H1 (cell line): ENCODE measurements around the gene UBE2J1. TPM values are rescaled to one million over a fixed set of nuclear protein-coding genes. Genes with fewer than 3 reads are reported as not detected.
A peak's percentile ranks its signal among the peaks of the same experiment; 100 is the strongest.

Experiments
- CTCF ChIA-PET: fragments of 300-600 bp; sonication (Branson Sonifier 250); formaldehyde crosslinking; loops from one replicate; lab custom pipeline; 2021; ENCODE audit not compliant: partially characterized antibody; lab: Charles Lee
- POLR2A ChIA-PET: fragments of 300-600 bp; sonication (Branson Sonifier 250); formaldehyde crosslinking; loops from one replicate; lab custom pipeline; 2021; ENCODE audit warnings: inconsistent platforms; ENCODE audit not compliant: partially characterized antibody; lab: Charles Lee
- DNase-seq, 2 experiments: peaks; one replicate each; pipeline versions ENCODE4 v3.0.0 to v3.0.0-alpha.2; 2010 to 2022; ENCODE audit warnings: low spot score in 2 of 2, low read depth in 1 of 2, mixed read lengths in 1 of 2
- FAIRE-seq: peaks from 2 replicates; lab custom pipeline; 2011; peaks lifted over from hg19 to GRCh38; lab: Jason Lieb, UNC
- H2AFZ ChIP-seq: 2 replicates; pipeline ENCODE4 v1.8.1; 2012; ENCODE audit warnings: low read length, inconsistent platforms
- H2AK5ac ChIP-seq: 2 replicates; pipeline ENCODE4 v1.6.1; 2013; ENCODE audit warnings: low read depth, low read length
- H2BK120ac ChIP-seq: replicated peaks from 2 replicates; pipeline ENCODE3; 2013; ENCODE audit warnings: low read depth, low read length, inconsistent platforms
- H2BK12ac ChIP-seq: 2 replicates; pipeline ENCODE4 v1.6.1; 2013; ENCODE audit warnings: low read depth, low read length
- H2BK15ac ChIP-seq: 2 replicates; pipeline ENCODE4 v1.6.1; 2013; ENCODE audit warnings: low read length
- H2BK20ac ChIP-seq: 2 replicates; pipeline ENCODE4 v1.6.1; 2013; ENCODE audit warnings: low read length
- H2BK5ac ChIP-seq: 2 replicates; pipeline ENCODE4 v1.6.1; 2013; ENCODE audit warnings: low read depth, low read length
- H3K14ac ChIP-seq: 2 replicates; pipeline ENCODE4 v1.6.1; 2013; ENCODE audit warnings: inconsistent platforms; ENCODE audit not compliant: insufficient read length
- H3K18ac ChIP-seq: 2 replicates; pipeline ENCODE4 v1.6.1; 2013; ENCODE audit warnings: low read length; ENCODE audit errors: extremely low read depth
- H3K23ac ChIP-seq: 2 replicates; pipeline ENCODE4 v1.6.1; 2013; ENCODE audit warnings: inconsistent platforms; ENCODE audit not compliant: insufficient read length
- H3K23me2 ChIP-seq: 2 replicates; pipeline ENCODE4 v1.6.1; 2013; ENCODE audit warnings: low read depth, low read length
- H3K27ac ChIP-seq: 2 replicates; pipeline ENCODE4 v1.6.1; 2011; ENCODE audit warnings: low read depth, low read length, inconsistent platforms
- H3K27me3 ChIP-seq, 4 experiments: replicated peaks in 1 of 4; 1 replicate in 1 of 4; 2 replicates in 3 of 4; pipeline versions ENCODE4 v1.6.1 to v1.8.1; 2011 to 2013; ENCODE audit warnings: low read length in 3 of 4, mild to moderate bottlenecking in 3 of 4, inconsistent platforms in 2 of 4, mixed read lengths in 2 of 4, moderate library complexity in 1 of 4; ENCODE audit not compliant: control insufficient read depth in 3 of 4, insufficient read depth in 3 of 4; ENCODE audit errors: extremely low read depth in 1 of 4
- H3K36me3 ChIP-seq, 4 experiments: 2 replicates each; pipeline versions ENCODE4 v1.6.1 to v1.8.1; 2011 to 2013; ENCODE audit warnings: mild to moderate bottlenecking in 4 of 4, low read length in 3 of 4, moderate library complexity in 2 of 4, control low read depth in 1 of 4, inconsistent platforms in 1 of 4; ENCODE audit not compliant: insufficient read depth in 4 of 4, control insufficient read depth in 2 of 4
- H3K4ac ChIP-seq: replicated peaks from 2 replicates; pipeline ENCODE3; 2013; ENCODE audit warnings: low read length, low read depth, mixed read lengths, inconsistent platforms; ENCODE audit not compliant: insufficient read length
- H3K4me1 ChIP-seq, 4 experiments: replicated peaks in 1 of 4; 1 replicate in 1 of 4; 2 replicates in 3 of 4; pipeline versions ENCODE4 v1.6.1 to v1.8.1; 2011 to 2013; ENCODE audit warnings: low read length in 3 of 4, inconsistent platforms in 2 of 4, mixed read lengths in 1 of 4; ENCODE audit not compliant: insufficient read depth in 4 of 4, control insufficient read depth in 3 of 4
- H3K4me2 ChIP-seq, 2 experiments: 2 replicates each; pipeline versions ENCODE4 v1.6.1 to v1.8.1; 2011 to 2013; ENCODE audit warnings: low read depth in 2 of 2, low read length in 2 of 2, control low read depth in 1 of 2, inconsistent platforms in 1 of 2, mild to moderate bottlenecking in 1 of 2; ENCODE audit not compliant: insufficient read depth in 1 of 2
- H3K4me3 ChIP-seq, 4 experiments: fragments of 200-600, 300-600 bp in 1 of 4; sonication (generic), shearing (Covaris generic), sonication (Bioruptor Twin) in 1 of 4; 2 replicates each; pipeline versions ENCODE4 v1.5.1 to v1.8.1; 2011 to 2016; ENCODE audit warnings: low read length in 4 of 4, low read depth in 3 of 4, control low read depth in 2 of 4, inconsistent platforms in 2 of 4, mild to moderate bottlenecking in 2 of 4, mixed read lengths in 1 of 4, moderate library complexity in 1 of 4; ENCODE audit not compliant: insufficient read depth in 2 of 4; ENCODE audit errors: extremely low read depth in 1 of 4
- H3K56ac ChIP-seq: replicated peaks from 2 replicates; pipeline ENCODE3; 2013; ENCODE audit warnings: low read depth, mild to moderate bottlenecking, mixed read lengths, low read length, inconsistent platforms; ENCODE audit not compliant: insufficient read length
- H3K79me1 ChIP-seq: 2 replicates; pipeline ENCODE4 v1.6.1; 2013; ENCODE audit warnings: low read depth, low read length, control low read depth
- H3K79me2 ChIP-seq, 2 experiments: 2 replicates each; pipeline versions ENCODE4 v1.6.1 to v1.8.1; 2012 to 2013; ENCODE audit warnings: low read length in 2 of 2, mild to moderate bottlenecking in 2 of 2, inconsistent platforms in 1 of 2; ENCODE audit not compliant: insufficient read depth in 2 of 2, control insufficient read depth in 1 of 2
- H3K9ac ChIP-seq, 4 experiments: replicated peaks in 1 of 4; 1 replicate in 1 of 4; 2 replicates in 3 of 4; pipeline versions ENCODE4 v1.6.1 to v1.8.1; 2011 to 2013; ENCODE audit warnings: low read depth in 3 of 4, low read length in 3 of 4, control low read depth in 2 of 4, mild to moderate bottlenecking in 2 of 4, moderate library complexity in 2 of 4, inconsistent platforms in 1 of 4; ENCODE audit errors: extremely low read depth in 1 of 4
- H3K9me3 ChIP-seq, 2 experiments: 2 replicates each; pipeline versions ENCODE4 v1.6.1 to v1.8.1; 2012 to 2013; ENCODE audit warnings: mild to moderate bottlenecking in 2 of 2, moderate library complexity in 2 of 2, control low read depth in 1 of 2, inconsistent platforms in 1 of 2, low read depth in 1 of 2, low read length in 1 of 2, mixed read lengths in 1 of 2; ENCODE audit not compliant: insufficient read depth in 2 of 2
- H4K20me1 ChIP-seq, 2 experiments: replicated peaks in 1 of 2; 2 replicates each; pipeline versions ENCODE3 to v1.8.1; 2011 to 2013; ENCODE audit warnings: inconsistent platforms in 2 of 2, low read length in 2 of 2, mild to moderate bottlenecking in 1 of 2; ENCODE audit not compliant: insufficient read depth in 2 of 2, control insufficient read depth in 1 of 2
- H4K5ac ChIP-seq: 2 replicates; pipeline ENCODE4 v1.6.1; 2013; ENCODE audit warnings: low read length, low read depth, mixed read lengths, inconsistent platforms; ENCODE audit not compliant: insufficient read length
- H4K8ac ChIP-seq: 2 replicates; pipeline ENCODE4 v1.8.0; 2013; ENCODE audit warnings: mild to moderate bottlenecking, moderate library complexity, low read length, inconsistent platforms; ENCODE audit not compliant: insufficient read depth; ENCODE audit errors: extremely low read depth
- H4K91ac ChIP-seq: replicated peaks from 2 replicates; pipeline ENCODE3; 2013; ENCODE audit warnings: low read length, mixed read lengths, inconsistent platforms; ENCODE audit not compliant: insufficient read length
- POLR2A ChIP-seq, 2 experiments: IDR thresholded peaks; 1 replicate in 1 of 2; 2 replicates in 1 of 2; pipeline ENCODE4 v1.6.1; 2011; ENCODE audit warnings: low read depth in 2 of 2, low read length in 2 of 2, mild to moderate bottlenecking in 2 of 2; ENCODE audit errors: control extremely low read depth in 1 of 2
- TCF12 ChIP-seq: IDR thresholded peaks from 2 replicates; pipeline ENCODE4 v1.6.1; 2011; ENCODE audit warnings: low read depth, mild to moderate bottlenecking, low read length
- WGBS, 2 experiments: shearing (Covaris generic) in 1 of 2; methylation state at CpG; one replicate each; pipeline versions ENCODE4 v1.1.6 to v1.1.7; 2013 to 2015; ENCODE audit warnings: low lambda C conversion rate in 2 of 2, mixed read lengths in 2 of 2, inconsistent platforms in 1 of 2, low coverage in 1 of 2, missing lambda C conversion rate in 1 of 2; ENCODE audit not compliant: insufficient replicate concordance in 2 of 2, insufficient coverage in 1 of 2, insufficient read length in 1 of 2; ENCODE audit errors: extremely low coverage in 1 of 2, missing lambda C conversion rate in 1 of 2; 5-methylcytosine and 5-hydroxymethylcytosine counted together
- polyA plus RNA-seq, 7 experiments: library from polyadenylated mRNA; depleted of rRNA in 3 of 7; stranded (reverse) in 5 of 7; unstranded in 2 of 7; fragments of >200 nt in 5 of 7; fragments of 200-250 nt in 2 of 7; gene quantifications; 1 replicate in 5 of 7; 2 replicates in 1 of 7; 4 replicates in 1 of 7; pipeline versions ENCODE4 v1.2.1 to v1.2.3, GENCODE V29; 2011 to 2013; ENCODE audit warnings: missing spikeins in 2 of 7, mixed read lengths in 2 of 7
- total RNA-seq: library from RNA; stranded (reverse); fragmentation: NEBNext Ultra II Directional; extraction: Animal tissue kit (Norgen Biotek cat#: 25700); gene quantifications from 2 replicates; pipeline ENCODE4 v1.2.1, GENCODE V29; 2021

Gene UBE2J1
- total and polyA plus RNA-seq, 2 of the 8 experiments (the other 6 are each of a cell fraction or from before 2014, with no cell fraction given) = 8.5 to 15.2 TPM

GRCh38 chr6:89286516-89286915 is 66.0 kb downstream of the UBE2J1 start:
- CTCF ChIA-PET = interaction anchor here (0.7 to 6.4 kb wide), 8 partner anchors 9 to 318 kb away, joined by 3 to 26 read pairs (median 4); no protein-coding TSS in a partner anchor
- Histone ChIP-seq H3K36me3 (no peaks in the 10 kb centered on the region), H3K23ac (no peak overlapping the region), H3K79me2 (no peaks in the 10 kb centered on the region), H4K8ac (no peak overlapping the region), H3K27ac (no peak overlapping the region), H3K14ac (no peak overlapping the region), H3K56ac (no peak overlapping the region), H2BK15ac (no peak overlapping the region), H2BK120ac (no peak overlapping the region), H2AFZ (0 out of 2 replicates have a peak overlapping the region, but pooled peaks have one; percentile 3), H2AK5ac (no peak overlapping the region), H4K20me1 (no peaks in the 10 kb centered on the region), H2BK5ac (no peak overlapping the region), H3K9ac (no peak overlapping the region), H3K4ac (no peak overlapping the region), H4K91ac (no peak overlapping the region), H2BK12ac (no peak overlapping the region), H3K4me3 (no peak overlapping the region), H3K79me1 (no peaks in the 10 kb centered on the region), H3K4me1 (peaks cover 0 to 11% (median 2%) of the 10 kb centered on the region in 4 experiments; a peak in 4 of 7 replicates), H3K27me3 (no peaks in the 10 kb centered on the region), H3K9me3 (no peaks in the 10 kb centered on the region), H4K5ac (no peak overlapping the region), H3K4me2 (no peak overlapping the region), H3K23me2 (no peaks in the 10 kb centered on the region), H3K18ac (no peak overlapping the region), H2BK20ac (no peak overlapping the region)
- no peak for FAIRE-seq
- 83% methylated on average over 6 of the region's 6 CpGs; no CpG with 5 or more reads in 1 of the 2 experiments for WGBS, 2 experiments
- no peak for DNase-seq
- POLR2A ChIA-PET = no interaction called here
- no peak for TF ChIP-seq POLR2A (IDR thresholded peaks at IDR 0.05; ENCODE audit: control extremely low read depth in 1 of 2, low read depth in 2 of 2, low read length in 2 of 2)
- TF ChIP-seq TCF12 = no peak
